ENCODE measurements around the gene A1CF. TPM values are rescaled to one million over a fixed set of nuclear protein-coding genes. Genes with fewer than 3 reads are reported as not detected.
A peak's percentile ranks its signal among the peaks of the same experiment; 100 is the strongest.
"Not testable (repeated sequence)": the region's sequence is repeated elsewhere in the genome, so short reads cannot be mapped to it uniquely, and the experiment has no call there.

The A1CF gene, protein sequence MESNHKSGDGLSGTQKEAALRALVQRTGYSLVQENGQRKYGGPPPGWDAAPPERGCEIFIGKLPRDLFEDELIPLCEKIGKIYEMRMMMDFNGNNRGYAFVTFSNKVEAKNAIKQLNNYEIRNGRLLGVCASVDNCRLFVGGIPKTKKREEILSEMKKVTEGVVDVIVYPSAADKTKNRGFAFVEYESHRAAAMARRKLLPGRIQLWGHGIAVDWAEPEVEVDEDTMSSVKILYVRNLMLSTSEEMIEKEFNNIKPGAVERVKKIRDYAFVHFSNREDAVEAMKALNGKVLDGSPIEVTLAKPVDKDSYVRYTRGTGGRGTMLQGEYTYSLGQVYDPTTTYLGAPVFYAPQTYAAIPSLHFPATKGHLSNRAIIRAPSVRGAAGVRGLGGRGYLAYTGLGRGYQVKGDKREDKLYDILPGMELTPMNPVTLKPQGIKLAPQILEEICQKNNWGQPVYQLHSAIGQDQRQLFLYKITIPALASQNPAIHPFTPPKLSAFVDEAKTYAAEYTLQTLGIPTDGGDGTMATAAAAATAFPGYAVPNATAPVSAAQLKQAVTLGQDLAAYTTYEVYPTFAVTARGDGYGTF
- not detected in 2 replicates for total RNA-seq (2014; rRNA removed; shearing (Covaris generic))

DNA sequence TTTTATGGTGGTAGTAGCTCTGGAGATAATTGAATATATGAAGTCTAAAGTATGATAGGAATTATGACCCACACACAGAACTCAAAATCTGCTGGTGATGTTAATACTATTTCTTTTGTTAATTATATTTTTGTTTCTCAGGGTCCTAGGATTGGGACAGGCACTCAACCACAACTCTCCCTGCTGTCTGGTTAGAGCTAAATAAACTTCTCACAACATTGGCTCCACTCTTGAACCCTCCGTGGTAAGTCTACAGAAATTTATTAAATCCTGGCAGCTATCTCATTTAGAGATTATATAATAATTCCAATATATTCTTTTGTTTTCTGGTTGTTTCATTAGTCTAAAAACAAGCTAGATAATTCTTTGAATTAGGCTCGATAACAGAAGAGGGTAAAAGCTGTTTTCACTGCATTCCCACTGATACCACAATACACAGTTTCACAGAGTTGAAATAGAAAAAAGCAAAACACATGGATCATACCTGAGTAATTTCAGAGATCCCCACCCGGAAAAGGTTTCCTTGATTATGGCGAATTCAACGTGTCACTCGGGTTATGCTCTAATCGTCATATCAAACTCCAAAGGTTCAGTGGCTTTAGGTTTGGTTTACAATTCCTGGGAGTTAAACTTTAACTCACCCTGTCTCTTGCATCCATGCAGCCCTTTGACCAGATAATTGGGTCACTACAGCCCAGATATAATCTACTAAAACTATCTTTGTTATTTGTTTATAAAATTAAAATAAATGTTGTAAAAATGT is at the start of gene A1CF:
TSS of gene A1CF (minus strand) at position 531 of the 763 bp plus-strand sequence. CDS start 25,687 bp downstream, outside the sequence.
- DNase-seq (ENCODE audit: low read depth): no peak

DNA sequence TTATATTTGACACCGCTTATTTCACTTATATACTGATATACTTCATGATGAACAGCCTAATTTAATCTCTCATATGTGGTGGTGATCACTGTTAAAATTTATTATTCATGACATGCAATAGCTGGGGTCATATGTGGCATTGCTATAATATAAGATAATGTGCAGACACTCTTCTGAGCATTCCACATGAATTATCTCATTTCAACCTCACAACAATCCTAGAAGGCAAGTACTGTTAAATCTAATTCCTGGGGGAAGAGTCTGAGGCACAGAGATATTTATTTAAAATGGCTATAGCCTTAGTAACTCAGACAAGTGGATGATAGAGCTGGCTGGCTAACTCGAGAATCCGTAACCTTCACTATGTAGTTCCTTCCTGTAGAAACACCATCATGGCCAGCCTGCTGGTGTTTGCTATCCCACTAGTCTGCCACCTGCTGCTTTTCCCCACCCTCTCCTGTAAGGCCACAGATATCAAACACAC is 46.6 kb upstream of the A1CF start:
- DNase-seq (ENCODE audit: low read depth): no peak

DNA sequence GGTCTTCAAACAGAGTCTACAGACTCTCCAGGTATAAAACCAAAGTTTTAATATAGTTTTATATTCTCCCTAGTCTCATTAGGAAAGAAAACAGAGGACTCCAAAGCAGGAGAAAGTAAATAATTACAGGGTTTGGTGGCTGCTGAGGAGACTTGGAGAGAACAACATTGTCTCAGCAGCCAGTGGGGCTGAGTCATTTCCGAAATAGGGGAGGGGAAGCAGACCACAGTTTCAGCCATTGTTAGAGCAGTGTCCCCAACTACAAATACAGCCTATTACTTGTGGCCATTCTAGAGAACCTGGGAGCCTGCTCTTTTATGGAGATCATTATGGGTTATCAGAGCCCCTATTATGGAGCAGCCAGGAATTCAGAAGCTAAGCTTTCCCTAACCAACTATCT is 44.2 kb upstream of the A1CF start:
- DNase-seq (ENCODE audit: low read depth): peak; percentile 33

DNA sequence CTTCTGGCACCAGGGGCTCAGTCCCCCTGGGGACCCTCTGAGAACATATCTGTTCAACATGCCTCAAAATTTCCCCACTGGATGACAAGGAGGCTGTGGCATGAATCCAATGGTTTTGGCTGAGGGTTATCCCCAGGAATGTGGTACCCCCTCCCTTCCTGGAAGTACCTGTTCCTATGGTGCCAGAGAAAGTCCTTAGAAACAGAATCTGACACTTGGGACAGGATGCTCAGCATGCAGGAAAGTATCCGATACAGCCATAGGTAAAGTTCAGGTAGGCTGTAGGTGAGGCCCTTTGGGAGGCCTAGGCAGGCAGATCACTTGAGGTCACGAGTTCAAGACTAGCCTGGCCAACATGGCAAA is 42.7 kb upstream of the A1CF start:
- no peak for DNase-seq (ENCODE audit: low read depth)

DNA sequence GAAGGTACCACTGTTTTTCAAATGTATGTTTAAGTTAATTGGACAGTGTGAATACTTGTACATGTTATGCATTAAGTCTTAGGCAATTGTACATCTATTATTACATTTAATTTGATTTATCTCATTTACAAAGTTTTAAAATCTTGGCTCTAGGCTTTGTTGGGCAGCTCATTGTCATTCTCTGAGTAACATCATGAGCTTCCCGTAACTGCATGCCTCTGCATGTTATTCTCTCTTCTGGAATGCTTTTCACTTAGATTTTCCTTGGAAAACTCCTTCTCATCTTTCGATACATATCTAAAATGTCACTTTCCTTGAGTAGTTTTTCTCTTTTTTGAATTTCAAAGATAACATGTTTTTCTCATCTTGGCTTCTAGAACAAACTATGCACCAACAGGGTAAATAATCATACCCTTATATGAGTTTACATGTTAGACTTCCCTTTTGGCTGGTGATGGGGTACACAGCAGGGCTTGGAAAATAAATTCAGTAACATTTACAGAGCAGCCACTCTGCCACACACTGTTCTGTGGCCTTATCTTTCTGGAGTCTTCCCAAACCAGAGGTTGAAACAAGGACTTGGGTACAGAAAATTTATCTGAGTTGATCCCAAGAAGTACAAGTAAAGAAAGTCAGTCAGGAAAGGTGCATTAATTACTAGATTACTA is 42.2 kb upstream of the A1CF start:
- DNase-seq (ENCODE audit: low read depth): no peak

DNA sequence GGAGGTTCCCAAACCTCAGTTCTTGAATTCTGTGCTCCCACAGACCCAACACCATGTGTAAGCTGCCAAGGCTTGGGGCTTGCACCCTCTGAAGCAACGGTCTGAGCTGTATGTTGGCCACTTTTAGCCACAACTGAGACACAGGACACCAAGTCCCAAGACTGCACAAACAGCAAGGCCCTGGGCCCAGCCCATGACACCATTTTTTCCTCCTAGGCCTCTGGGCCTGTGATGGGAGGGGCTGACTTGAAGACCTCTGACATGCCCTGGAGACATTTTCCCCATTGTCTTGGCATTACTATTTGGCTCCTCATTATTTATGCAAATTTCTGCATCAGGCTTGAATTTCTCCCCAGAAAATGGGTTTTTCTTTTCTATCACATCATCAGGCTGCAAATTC is 38.0 kb upstream of the A1CF start:
- DNase-seq (ENCODE audit: low read depth): not testable (repeated sequence)

DNA sequence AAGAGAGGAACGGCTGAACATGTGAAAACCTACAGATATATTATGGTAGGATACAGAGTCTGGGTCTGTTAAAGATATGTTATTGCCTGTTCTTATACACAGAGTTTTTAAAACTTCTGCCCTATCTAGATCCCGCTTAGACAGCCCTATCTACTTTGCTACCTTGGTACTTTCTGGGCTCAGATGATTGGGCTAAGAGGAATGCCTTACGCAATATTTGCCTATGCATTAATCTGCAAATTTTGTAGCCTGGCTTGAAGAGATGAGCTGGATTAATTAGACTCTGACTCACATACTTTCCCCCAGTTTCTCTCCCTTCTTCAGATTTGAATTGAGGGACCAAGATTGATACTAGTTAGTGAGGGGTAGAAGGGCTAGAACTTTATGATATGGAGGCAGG is 33.6 kb upstream of the A1CF start:
- DNase-seq (ENCODE audit: low read depth): no peak

DNA sequence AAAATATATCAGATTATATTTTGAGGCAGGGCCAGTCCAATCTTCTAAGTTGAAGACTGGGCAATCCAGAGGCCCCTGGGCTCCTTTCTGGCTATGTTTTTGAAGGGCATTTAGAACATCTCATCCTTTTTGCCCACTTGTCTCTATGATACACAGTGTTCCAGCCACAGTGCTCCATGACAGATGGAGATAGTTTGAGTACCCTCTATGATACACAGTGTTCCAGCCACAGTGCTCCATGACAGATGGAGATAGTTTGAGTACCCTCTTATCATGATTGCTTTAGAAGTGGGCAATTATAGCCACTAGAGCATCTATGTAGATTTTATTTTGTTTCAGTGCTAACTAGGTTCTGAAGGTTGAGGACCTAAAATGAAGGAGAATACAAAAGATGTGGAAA is 33.1 kb upstream of the A1CF start:
- DNase-seq (ENCODE audit: low read depth): no peak

DNA sequence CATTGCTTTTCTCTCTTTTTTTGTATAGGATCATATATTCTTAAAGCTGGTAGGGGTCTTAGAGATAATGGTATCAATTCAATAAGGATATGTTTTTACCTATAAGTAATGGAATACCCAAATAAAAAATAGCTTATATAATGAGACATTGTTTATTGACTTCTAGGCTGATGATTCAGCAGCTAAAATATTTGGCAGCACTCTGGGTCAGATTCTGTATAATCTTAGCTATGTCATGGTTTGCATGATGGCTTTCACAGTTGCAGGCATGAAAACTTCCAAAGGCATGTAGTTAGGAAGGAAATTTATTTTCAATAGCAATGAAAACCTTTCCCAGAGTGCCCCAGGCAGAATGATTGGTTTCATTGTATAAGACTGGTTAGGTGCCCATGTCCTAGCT is 32.1 kb upstream of the A1CF start:
- DNase-seq (ENCODE audit: low read depth): peak; percentile 36

DNA sequence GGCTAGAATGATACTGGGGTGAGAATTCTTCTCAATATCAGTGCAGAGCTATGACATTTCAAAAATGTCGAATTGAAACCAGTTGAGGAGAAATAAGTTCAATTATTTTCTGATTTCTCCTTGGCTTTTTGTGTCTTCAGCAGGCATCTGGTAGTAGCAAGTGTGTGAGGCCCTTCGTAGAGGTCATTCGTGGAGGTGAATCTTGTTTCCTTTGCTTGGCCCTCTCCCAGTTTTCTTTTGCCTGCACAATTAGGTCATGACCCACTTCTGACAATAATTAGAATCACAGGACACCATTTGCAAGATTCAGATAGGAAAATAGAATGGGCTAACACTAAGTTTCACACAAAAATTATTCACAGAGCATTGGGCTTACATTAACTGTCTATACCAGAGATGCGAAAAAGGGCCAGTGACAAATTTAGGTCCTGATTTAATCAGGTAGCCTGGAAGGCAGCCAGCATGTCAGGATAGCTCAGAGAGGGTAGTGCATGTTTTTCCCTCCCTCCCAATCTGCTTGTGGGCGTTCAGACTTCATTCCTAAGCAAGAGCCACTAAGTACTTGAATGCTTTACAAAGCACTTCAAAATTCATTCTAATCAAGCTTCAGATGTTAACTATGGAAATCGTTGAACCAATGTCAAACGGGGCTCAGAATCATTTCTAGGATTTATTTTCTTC is 24.0 kb upstream of the A1CF start:
- no peak for DNase-seq (ENCODE audit: low read depth)

DNA sequence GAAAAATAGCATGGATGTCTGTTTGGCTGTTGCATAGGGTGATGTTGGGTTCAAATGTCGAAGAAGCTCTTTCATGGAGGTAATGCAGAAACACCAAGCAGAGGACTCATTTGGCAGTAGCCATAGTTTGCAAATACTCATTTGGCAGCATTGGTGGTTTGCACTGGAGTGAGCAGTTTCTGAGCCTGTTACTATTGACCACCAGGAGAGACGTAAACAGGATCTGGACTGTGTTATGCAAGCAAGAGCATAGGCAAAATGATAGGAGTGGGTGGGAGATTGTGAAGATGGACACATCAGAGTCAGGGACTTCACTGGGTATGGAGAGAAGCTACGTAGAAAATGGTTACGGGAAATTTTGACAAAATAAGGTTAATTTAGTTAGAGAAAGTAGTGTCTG is 22.9 kb upstream of the A1CF start:
- DNase-seq (ENCODE audit: low read depth): no peak

DNA sequence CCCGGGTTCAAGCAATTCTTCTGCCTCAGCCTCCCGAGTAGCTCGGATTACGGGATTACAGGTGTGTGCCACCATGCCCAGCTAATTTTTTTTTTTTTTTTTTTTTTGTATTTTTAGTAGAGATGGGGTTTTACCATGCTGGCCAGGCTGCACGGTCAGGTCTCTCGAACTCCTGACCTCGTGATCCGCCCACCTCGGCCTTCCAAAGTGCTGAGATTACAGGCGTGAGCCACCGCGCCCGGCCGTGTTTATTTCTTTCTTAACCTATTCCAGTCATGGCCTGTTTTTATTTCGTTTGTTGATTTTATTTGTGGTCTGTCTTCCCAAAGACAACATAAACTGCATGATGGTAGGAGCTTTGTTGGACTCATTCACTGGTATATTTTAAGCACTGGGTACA is 20.4 kb upstream of the A1CF start:
- not testable (repeated sequence) for DNase-seq (ENCODE audit: low read depth)

DNA sequence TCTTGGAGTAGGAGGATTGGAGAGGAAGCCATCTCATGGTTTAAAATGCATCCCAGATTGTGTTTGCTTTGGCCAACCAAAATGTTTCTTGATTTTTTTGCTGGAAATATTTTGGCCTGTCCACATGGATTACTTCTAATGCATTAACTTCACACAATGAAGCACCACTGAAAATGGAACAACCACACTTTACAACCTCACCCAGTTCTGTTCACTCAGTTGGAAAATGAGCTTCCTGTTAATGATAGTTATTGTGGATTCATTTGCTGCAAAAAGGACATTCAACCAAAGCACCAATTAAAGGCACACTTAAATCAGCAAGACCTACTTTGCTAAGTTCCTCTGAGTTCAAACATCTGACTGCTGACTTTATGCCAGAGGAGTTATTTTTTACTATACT is 11.3 kb upstream of the A1CF start:
- DNase-seq (ENCODE audit: low read depth): no peak

DNA sequence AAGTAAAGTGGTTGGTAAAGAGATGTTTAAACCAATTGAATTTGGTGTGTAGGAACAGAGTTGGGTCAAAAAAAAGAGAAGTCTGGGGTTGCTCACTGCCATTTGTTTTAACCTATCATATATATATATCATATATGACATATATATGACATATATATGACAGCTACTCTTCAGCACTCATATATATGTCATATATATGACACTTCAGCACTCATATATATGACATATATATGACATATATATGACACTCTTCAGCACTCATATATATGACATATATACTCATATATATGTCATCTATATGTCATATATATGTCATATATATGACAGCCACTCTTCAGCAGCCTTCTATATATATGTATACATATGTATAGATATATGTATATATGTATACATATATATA is 8.9 kb upstream of the A1CF start:
- DNase-seq (ENCODE audit: low read depth): no peak

DNA sequence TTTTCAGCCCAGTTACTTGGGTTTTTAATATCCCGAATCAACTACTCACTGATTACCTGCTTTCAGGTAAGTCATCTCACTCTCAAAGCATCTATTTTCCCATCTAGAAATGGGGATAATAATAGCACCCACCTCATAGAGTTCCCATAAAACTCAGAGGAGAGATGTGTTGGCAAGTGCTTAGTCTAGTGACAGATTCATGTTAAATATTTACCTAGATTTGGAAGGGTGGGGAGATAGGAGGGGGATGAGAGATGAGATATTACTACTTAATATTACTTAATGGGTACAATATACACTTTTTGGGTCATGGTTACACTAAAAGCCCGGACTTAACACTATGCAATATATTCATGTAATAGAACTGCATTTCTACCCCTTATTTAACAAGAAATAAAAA is 7.0 kb upstream of the A1CF start:
- DNase-seq (ENCODE audit: low read depth): no peak

DNA sequence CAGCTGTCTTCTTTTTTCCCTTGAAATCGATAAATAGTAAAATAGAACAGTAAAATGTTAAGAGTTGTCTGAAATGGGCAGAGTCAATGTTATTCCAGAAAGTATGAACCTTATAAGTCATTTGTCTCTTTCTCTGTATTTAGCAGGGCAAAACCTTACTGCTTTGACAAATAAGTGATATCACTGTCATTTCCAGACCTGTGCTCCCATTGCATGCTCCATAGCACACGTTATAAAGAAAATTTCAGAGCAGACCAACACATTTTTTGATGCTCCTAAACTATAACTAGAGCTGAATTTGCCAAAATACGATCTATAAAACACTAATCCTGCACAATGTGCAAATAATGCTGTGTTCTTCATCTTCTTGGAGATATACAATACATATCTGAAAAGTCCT is 1.1 kb downstream of the A1CF start:
- DNase-seq (ENCODE audit: low read depth): no peak

DNA sequence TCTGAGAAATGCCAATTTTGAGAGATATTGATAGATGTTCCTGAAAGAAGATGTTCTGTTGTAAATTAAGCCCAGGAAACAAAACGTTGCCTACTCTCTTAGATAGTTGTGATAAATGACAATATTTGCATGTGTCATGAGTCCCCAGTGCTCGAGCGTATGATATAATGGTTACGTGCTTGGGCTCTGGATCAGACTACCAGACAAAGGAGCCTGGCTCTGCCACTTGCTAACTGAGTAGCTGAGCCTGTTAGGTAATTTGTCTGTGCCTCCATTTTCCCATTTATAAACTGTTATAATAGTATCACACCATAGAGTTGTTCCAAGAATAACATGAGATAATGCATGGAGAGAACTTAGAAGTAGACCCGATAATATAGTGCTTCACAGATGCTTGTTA is 1.8 kb downstream of the A1CF start:
- DNase-seq (ENCODE audit: low read depth): no peak

DNA sequence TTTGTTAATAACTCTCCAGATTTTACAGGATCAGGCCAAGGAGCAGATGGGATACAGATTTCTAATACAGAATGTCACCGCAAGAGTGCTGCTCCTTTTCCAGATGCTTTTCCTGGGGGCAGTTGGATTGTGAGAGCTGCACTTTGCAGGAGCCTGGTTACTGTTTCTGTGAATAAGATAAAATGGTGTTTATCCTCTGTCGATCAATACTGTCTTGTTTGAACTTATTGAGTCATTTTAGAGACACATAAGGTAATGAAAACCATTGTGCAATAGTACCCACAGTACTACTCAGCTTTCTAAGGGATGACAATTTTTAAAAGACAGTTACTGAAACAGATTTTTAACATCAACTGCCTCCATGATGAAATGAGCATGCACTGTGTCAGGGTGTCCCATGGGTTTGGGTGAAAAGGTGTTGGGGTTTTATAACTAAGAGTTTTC is 2.9 kb downstream of the A1CF start:
- no peak for DNase-seq (ENCODE audit: low read depth)

DNA sequence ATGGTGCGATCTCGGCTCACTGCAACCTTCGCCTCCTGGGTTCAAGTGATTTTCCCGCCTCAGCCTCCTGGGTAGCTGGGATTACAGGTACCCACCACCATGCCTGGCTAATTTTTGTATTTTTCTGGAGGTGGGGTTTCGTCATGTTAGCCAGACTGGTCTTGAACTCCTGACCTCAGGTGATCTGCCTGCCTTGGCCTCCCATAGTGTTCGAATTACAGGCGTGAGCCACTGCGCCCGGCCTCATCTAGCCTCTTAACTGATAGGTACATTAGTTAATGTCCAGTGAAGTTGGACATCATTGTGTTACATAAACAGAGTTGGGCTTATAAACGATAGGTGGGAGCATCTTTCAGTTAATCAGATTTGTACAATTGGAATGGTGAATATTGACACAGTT is 4.4 kb downstream of the A1CF start:
- DNase-seq (ENCODE audit: low read depth): not testable (repeated sequence)

DNA sequence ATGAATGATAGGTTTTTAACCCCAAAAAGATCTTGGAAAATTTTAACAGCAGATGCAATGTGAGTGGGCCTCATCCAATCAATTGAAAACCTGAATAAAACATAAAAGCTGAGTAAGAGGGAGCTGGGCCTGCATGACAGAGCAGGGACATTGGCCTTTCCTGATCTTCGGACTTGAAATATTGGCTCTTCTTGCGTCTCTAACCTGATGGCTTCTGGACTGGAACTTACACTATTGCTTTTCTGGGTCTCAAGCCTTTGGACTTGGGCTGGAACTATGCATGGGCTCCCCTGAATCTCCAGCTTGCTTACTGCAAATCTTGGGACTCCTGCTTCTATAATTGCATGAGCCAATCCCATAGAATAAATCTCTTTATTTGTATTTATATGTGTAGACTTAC is 9.0 kb downstream of the A1CF start:
- DNase-seq (ENCODE audit: low read depth): no peak

DNA sequence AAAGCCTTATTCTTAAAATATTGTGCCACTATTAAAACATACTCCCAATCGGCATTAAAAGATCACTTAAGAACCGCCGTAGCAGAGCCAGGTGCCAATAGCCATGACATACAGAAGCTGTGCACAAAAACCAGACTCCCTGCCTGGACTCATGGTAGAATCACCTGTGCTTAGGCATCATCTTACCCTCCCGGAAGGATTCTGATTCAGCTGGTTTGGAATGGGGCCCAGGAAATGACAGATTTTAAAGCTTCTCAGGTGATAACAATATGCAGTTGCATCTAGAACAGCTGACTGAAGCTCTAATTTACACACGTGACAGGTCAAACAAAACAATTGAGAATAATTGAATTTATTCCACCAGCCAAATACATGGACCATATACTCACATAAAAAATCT is 10.7 kb downstream of the A1CF start:
- no peak for DNase-seq (ENCODE audit: low read depth)

DNA sequence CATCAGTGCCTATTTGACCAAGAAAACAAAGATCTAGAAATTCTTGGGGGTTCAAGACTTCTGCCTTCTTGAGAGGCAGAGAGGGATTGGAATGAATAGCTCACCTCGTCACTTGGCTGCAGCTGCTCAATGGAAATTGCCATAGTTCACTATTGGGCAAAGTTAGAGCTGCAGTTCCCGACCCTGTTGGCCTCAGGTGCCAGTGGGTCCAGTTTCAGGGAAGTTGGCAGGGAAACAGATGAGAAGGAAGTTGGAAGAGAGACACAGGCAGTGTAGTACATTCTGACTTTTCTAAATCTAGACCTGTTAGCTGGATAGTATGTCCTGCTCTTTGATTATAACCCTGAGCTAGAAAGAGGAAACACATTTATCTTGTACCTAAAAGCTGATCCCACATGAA is 19.1 kb downstream of the A1CF start:
- no peak for DNase-seq (ENCODE audit: low read depth)

All from M059J (cell line).